ENCODE results near the gene KLF12.
A peak's percentile ranks its signal among the peaks of the same experiment; 100 is the strongest.

Gene KLF12

GRCh38 chr13:74134221-74134776, at the start of gene KLF12:
Gene KLF12 (minus strand): TSS chr13:74134404.
- peak; percentile 95 for DNase-seq (ENCODE audit: low read depth)

GRCh38 chr13:74182491-74182890, 48.3 kb upstream of the KLF12 start:
- no peak for DNase-seq (ENCODE audit: low read depth)

GRCh38 chr13:74174810-74175209, 40.6 kb upstream of the KLF12 start:
- DNase-seq (ENCODE audit: low read depth) = no peak

- no peak for DNase-seq (ENCODE audit: low read depth)
These were observed 39.6 kb upstream of the KLF12 start for GRCh38 chr13:74173822-74174221.

GRCh38 chr13:74171641-74172040, 37.4 kb upstream of the KLF12 start:
- DNase-seq (ENCODE audit: low read depth) = no peak

DNA sequence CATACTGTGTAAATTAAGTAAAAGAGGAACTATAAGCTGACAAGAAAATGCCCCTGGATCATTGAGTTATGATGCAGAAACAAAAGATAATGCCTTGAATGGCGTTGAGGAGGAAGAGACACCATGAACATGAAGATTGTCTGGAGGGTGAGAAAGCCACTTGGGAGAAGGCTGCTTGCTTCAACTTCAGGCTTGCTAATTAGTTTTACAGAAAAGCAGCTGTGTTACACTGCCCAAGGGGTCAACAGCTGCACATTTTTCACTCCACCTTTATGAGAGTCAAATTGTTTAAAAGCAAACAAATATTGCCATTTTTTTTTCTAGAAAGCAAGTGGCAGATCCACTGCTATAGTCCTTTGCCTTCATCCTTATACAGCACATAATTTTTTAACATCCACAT, 35.5 kb upstream of the KLF12 start:
- DNase-seq (ENCODE audit: low read depth) = no peak

- DNase-seq (ENCODE audit: low read depth) = no peak
These were observed 34.1 kb upstream of the KLF12 start for GRCh38 chr13:74168263-74168675.

- DNase-seq (ENCODE audit: low read depth) = peak; percentile 84
These were observed 32.2 kb upstream of the KLF12 start for GRCh38 chr13:74166261-74167004.

- no peak for DNase-seq (ENCODE audit: low read depth)
These were observed 28.6 kb upstream of the KLF12 start for GRCh38 chr13:74162782-74163181.

DNA sequence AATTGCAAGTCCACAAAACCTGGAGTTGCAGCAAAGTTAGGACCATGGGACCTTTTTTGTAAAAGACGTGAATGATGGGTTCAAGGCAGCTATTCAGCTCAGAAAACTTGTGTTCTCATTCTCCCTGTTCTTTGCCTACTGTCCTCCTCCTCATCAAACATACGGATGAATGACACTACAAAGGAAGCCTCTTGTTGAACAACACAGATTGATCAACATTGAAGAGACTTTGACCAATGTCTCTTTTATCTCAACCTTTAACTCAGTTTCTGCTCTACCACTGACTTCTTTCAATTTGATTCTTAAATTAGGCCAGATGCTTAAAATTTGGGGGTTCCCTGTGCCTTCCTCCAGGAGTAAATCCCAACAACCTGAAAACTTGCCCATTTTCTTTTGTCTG, 27.9 kb upstream of the KLF12 start:
- DNase-seq (ENCODE audit: low read depth) = no peak

DNA sequence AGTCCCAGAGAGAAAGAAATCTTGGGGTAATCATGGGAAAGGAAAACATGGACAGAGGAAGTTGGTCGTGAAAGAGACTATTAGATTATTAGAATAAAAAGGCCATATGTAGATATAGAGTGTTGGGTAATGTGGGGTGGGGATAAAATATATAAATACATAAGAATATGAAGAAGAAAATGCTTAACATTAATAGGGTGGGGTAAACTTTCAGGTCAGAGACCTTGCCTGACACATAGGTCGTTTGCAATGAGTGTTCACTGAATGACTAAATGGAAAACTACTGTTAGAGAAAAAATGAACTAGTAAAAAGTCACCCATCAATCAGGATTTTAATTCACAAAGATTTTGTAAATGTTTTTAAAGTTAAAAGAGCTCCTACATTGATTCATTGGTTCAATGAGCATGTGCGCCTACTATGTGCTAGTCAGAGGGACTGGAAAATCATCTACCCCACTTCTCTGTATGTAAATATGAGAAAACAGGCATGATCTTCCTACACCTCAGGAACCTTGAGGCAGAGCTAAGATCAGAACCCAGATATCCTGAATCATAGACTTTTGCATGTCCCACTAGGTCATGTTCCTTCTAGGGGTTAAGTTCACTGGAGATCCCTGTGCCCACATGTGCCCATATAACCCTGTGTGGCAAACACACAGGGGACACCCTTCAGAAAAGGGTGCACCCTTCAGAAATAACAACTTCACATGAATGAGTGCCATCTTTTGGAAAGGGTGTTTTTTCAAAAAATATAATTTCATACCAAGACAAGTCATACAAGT, 24.6 kb upstream of the KLF12 start:
- DNase-seq (ENCODE audit: low read depth) = no peak

DNA sequence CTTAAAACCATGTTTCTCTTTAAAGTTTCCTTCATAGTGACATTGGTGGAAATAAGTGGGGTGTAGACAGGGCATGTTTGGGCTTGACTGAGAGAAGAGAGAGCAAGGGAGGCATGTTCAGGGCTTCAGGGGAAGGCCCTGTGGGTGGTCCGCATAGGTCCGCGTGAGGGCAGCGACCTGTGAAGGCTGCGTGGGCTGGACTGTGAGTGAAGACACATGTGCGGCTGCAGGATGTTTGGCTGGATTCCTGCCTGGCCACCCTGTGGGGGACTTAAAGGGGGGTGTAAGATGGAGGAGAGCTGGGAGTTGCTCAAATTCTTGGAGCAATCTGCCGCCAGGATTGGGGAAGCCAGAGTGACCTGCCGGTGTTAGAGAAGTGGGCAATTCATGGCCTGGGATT, 23.8 kb upstream of the KLF12 start:
- no peak for DNase-seq (ENCODE audit: low read depth)

GRCh38 chr13:74154981-74155380, 20.8 kb upstream of the KLF12 start:
- no peak for DNase-seq (ENCODE audit: low read depth)

DNA sequence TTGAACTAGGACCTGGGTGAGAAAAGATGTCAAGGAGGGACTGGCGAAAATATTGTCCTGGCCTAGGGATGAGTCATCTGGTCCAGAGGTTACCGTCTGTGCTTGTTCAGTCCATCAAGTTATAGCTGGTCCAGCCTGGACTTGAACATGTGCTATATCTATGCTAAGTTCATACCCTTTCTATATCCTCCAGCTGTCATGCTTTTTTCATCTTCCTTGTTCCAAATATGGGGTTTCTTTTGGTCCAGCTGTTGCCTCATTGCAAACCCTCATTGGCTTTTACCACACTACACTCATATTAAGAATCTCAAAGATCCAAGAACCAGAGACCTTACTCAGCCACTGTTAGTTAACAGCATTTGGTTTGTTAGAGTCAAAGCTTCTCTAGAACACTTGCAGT, 19.1 kb upstream of the KLF12 start:
- DNase-seq (ENCODE audit: low read depth) = no peak

DNA sequence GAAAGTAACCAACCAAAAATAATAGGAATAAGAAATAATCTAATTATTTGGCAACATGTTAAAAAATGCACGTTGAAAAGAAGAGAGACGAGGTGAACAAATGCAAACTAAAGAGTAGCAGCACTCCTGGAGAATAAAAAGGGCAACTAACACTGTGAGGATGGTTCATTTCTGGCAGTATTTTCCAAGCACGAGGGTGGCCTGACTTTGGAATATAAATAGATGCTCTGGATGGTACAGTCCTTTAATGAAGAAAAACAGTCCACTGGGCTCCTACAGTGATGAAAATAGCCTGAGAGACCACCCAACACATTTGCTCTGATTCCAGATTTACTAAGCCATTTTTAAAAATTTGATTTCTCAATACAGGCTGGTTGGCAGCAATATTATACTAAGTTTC, 17.7 kb upstream of the KLF12 start:
- no peak for DNase-seq (ENCODE audit: low read depth)

- no peak for DNase-seq (ENCODE audit: low read depth)
These were observed 14.1 kb upstream of the KLF12 start for GRCh38 chr13:74148352-74148751.

DNA sequence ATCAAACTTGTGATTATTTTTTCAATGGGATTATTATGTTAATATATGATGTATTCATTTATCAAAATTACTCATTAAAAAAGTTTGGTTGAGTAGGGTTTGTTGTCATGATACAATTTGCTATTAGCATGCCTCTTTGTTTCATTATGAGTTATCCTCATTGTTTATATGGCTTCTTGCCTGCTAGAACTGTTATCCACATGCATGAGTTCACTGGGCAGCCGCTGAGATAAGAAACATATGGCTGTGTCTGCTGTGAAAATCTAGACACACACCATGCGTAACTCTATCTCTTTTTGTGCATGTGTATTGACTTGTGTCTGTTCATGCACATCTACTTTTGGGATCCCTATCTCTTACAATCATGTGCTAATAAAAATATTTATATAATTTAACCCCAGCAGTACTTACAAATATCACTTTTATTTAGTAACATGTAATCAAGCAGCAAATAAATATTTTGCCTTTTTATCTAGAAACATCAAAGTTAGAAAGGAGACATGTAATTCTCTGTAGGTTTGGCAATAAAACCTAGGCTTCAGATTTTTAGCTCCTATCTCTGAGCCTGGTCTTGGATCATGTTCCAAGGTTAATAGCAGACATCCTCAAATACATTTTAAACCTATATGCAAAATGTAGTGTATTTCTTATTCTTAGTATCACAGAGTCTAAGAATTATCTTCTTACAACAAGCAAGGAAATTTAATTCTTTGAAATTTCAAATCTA, 11.2 kb upstream of the KLF12 start:
- peak; percentile 77 for DNase-seq (ENCODE audit: low read depth)

GRCh38 chr13:74144269-74144668, 10.1 kb upstream of the KLF12 start:
- no peak for DNase-seq (ENCODE audit: low read depth)

DNA sequence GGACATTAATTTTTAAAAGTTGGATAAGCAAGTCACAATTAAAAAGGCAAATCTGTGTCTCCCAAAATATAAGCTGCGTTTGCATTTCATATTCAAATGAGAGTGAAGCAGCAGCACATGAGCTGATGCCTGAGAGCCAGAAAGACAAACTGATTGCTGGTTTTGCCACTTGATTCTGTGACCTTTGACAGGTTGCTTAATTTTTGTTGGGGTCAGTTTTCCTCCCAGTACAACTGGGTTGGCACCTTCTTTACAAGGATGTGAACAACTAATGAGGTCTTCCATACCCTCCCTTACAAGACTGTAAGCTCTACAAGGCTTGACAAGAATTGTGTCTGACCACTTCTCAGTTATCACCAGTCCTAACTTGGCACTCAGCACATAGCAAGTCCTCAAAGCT, 8.1 kb upstream of the KLF12 start:
- no peak for DNase-seq (ENCODE audit: low read depth)

GRCh38 chr13:74138241-74138640, 4.0 kb upstream of the KLF12 start:
- DNase-seq (ENCODE audit: low read depth) = no peak

DNA sequence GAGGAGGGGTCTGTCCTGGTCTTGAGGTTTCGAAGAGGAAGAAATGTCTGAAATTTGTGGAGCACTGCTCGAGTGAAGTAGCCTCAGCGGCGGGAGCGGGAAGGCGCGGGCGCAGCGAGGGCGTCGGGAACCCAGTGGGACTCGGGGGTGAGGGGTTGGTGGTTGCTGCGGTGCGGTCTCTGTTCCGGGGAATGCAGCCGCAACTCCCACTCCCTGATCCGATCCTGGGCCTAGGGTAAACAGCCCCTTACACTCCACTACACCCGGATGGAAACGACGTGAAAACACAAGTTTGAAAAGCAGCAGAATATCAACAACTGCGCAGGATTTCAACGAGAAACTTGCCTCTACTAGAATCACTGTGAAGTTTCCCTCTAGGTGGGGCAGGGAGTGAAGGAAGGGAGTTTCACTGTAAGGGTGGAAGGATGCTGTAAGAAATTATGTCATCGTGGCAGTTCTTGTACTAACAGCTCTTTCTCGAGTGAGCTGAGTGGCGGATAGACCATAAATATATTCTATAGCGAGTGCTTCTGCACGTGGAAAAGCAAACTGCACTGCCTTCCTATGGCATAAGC, 2.0 kb upstream of the KLF12 start:
- peak; percentile 64 for DNase-seq (ENCODE audit: low read depth)
